HepG2 (cell line): ENCODE data around the gene WDR37. TPM values are rescaled to one million over a fixed set of nuclear protein-coding genes. Genes with fewer than 3 reads are reported as not detected.

Source experiments
- ATAC-seq: fragments of 200-7000 bp; cut with Tn5 transposase; 3 replicates; pipeline ENCODE4 v1.9.1; 2020; ENCODE audit warnings: mild to moderate bottlenecking, moderate library complexity
- BruUV-seq: library from RNA; stranded (reverse); fragments of 400-500 nt; replicated peaks from 2 replicates; lab custom pipeline; 2021; lab: Mats Ljungman, UMichigan
- CTCF ChIA-PET: fragments of 300-600 bp; formaldehyde crosslinking; extraction: SDS; loops from one replicate; lab custom pipeline; 2021; ENCODE audit warnings: low total read pairs, inconsistent platforms, low intra/inter-chr PET ratio; lab: Yijun Ruan, JAX
- POLR2A ChIA-PET: fragments of 350-600 bp; sonication (Branson Sonifier 250); formaldehyde crosslinking; loops from one replicate; lab custom pipeline; 2020; ENCODE audit warnings: antibody characterized with exemption, inconsistent platforms; lab: Yijun Ruan, JAX
- DNase-seq: peaks from one replicate; pipeline ENCODE4 v3.0.0-alpha.2; 2015; ENCODE audit warnings: low spot score
- FAIRE-seq: peaks from 3 replicates; lab custom pipeline; 2011; peaks lifted over from hg19 to GRCh38; lab: Jason Lieb, UNC
- H2AFZ ChIP-seq: one replicate; pipeline ENCODE4 v1.6.1; 2011; ENCODE audit warnings: low read length, inconsistent platforms
- H3K27ac ChIP-seq: fragments of 300-600 bp; 3 replicates; pipeline ENCODE4 v1.8.0; 2011; ENCODE audit warnings: mixed run types, mild to moderate bottlenecking, mixed read lengths, low read length, inconsistent platforms; ENCODE audit not compliant: insufficient read depth; ENCODE audit errors: extremely low read length
- H3K27me3 ChIP-seq, 2 experiments: fragments of 200-600 bp in 1 of 2; 2 replicates in 1 of 2; 3 replicates in 1 of 2; pipeline versions ENCODE4 v1.6.0 to v1.8.0; 2011; ENCODE audit warnings: low read length in 2 of 2, mild to moderate bottlenecking in 2 of 2, moderate library complexity in 2 of 2, inconsistent platforms in 1 of 2; ENCODE audit not compliant: insufficient read depth in 2 of 2, control insufficient read depth in 1 of 2
- H3K36me3 ChIP-seq, 2 experiments: fragments of 200-600 bp in 1 of 2; replicated peaks in 1 of 2; 2 replicates in 1 of 2; 3 replicates in 1 of 2; pipeline versions ENCODE4 v1.5.1 to v1.8.0; 2011; ENCODE audit warnings: low read length in 2 of 2, inconsistent platforms in 1 of 2; ENCODE audit not compliant: insufficient read depth in 2 of 2, control insufficient read depth in 1 of 2
- H3K4me1 ChIP-seq: 2 replicates; pipeline ENCODE4 v1.5.1; 2012; ENCODE audit warnings: low read length, inconsistent platforms; ENCODE audit not compliant: insufficient read depth
- H3K4me2 ChIP-seq: 2 replicates; pipeline ENCODE4 v1.6.0; 2011; ENCODE audit warnings: low read depth, low read length, inconsistent platforms
- H3K4me3 ChIP-seq, 3 experiments: fragments of 200-600 bp in 1 of 3; sonication (generic), shearing (Covaris generic) in 1 of 3; replicated peaks in 1 of 3; 2 replicates each; pipeline ENCODE4 v1.5.1; 2011 to 2016; ENCODE audit warnings: low read length in 3 of 3, inconsistent platforms in 2 of 3, low read depth in 2 of 3, mild to moderate bottlenecking in 2 of 3, control low read depth in 1 of 3, mixed read lengths in 1 of 3; ENCODE audit not compliant: insufficient read depth in 1 of 3
- H3K79me2 ChIP-seq: one replicate; pipeline ENCODE4 v1.6.1; 2011; ENCODE audit warnings: low read length, inconsistent platforms; ENCODE audit not compliant: insufficient read depth
- H3K9ac ChIP-seq: 2 replicates; pipeline ENCODE4 v1.6.0; 2011; ENCODE audit warnings: mild to moderate bottlenecking, low read depth, low read length, inconsistent platforms; ENCODE audit not compliant: insufficient read depth
- H3K9me3 ChIP-seq: 2 replicates; pipeline ENCODE4 v1.5.1; 2012; ENCODE audit warnings: mild to moderate bottlenecking, low read length
- H4K20me1 ChIP-seq: 2 replicates; pipeline ENCODE4 v1.6.0; 2011; ENCODE audit warnings: inconsistent platforms, mild to moderate bottlenecking, low read length, moderate library complexity; ENCODE audit not compliant: insufficient read depth
- FLYWCH1 ChIP-seq: sonication (generic); formaldehyde crosslinking; IDR thresholded peaks from 2 replicates; pipeline ENCODE4 v1.8.1; 2023; ENCODE audit warnings: mild to moderate bottlenecking, missing genetic modification reagents
- KLF13 ChIP-seq: sonication (generic); formaldehyde crosslinking; IDR thresholded peaks from 2 replicates; pipeline ENCODE4 v1.4.0; 2020; ENCODE audit warnings: mild to moderate bottlenecking, missing genetic modification reagents
- MAFF ChIP-seq: IDR thresholded peaks from 2 replicates; pipeline ENCODE4 v1.6.1; 2011; ENCODE audit warnings: low read depth, low read length, improper control_type of control experiment
- MAFK ChIP-seq, 2 experiments: IDR thresholded peaks in 1 of 2; conservative IDR thresholded peaks in 1 of 2; 2 replicates each; pipeline ENCODE4 v1.6.1; 2011; ENCODE audit warnings: improper control_type of control experiment in 2 of 2, low read length in 2 of 2
- SMYD3 ChIP-seq: sonication (generic); formaldehyde crosslinking; IDR thresholded peaks from 2 replicates; pipeline ENCODE4 v1.8.1; 2023; ENCODE audit warnings: mild to moderate bottlenecking, missing genetic modification reagents
- SOX13 ChIP-seq, 3 experiments: fragments of 450-650 bp in 1 of 3; sonication (generic) in 1 of 3; formaldehyde crosslinking in 1 of 3; IDR thresholded peaks in 2 of 3; conservative IDR thresholded peaks in 1 of 3; 2 replicates each; pipeline versions ENCODE4 v1.5.0 to v1.6.1; 2016 to 2020; ENCODE audit warnings: antibody characterized with exemption in 1 of 3, mild to moderate bottlenecking in 1 of 3, missing compliant biosample characterization in 1 of 3, missing genetic modification reagents in 1 of 3, moderate library complexity in 1 of 3
- WGBS: methylation state at CpG from one replicate; pipeline ENCODE4 v1.1.6; 2017; ENCODE audit warnings: low lambda C conversion rate; 5-methylcytosine and 5-hydroxymethylcytosine counted together
- in situ Hi-C: cut with HindIII; loops from 2 replicates; pipeline ENCODE4 v1.10.0; 2017; ENCODE audit warnings: low pct_unique_long_range_greater_than_20kb; ENCODE audit not compliant: extremely low pct_ligation_motif_present
- intact Hi-C: fragments of 100-400 bp; cut with micrococcal nuclease; formaldehyde crosslinking; loops from one replicate; pipeline ENCODE4 v1.10.0; 2022; ENCODE audit not compliant: unreplicated experiment
- polyA plus RNA-seq, 8 experiments: library from polyadenylated mRNA; depleted of rRNA in 3 of 8; stranded (reverse) in 7 of 8; unstranded in 1 of 8; fragments of >200 nt; fragmentation: Illumina TruSeq in 4 of 8; extraction: Trizol in 4 of 8; gene quantifications; 2 replicates each; pipeline versions ENCODE4 v1.2.1 to v1.2.3, GENCODE V29; 2011 to 2016; ENCODE audit warnings: low read depth in 4 of 8, missing spikeins in 1 of 8, mixed read lengths in 1 of 8; ENCODE audit not compliant: insufficient read depth in 1 of 8
- total RNA-seq, 5 experiments: library from RNA; depleted of rRNA; stranded (reverse); fragments of >200 nt; fragmentation: Illumina TruSeq; extraction: Trizol; gene quantifications; 2 replicates each; pipeline ENCODE4 v1.2.3, GENCODE V29; 2016; ENCODE audit warnings: low read depth in 1 of 5
- TF ChIP-seq, protein P1 (sequence below): sonication (generic); formaldehyde crosslinking; IDR thresholded peaks from 2 replicates; pipeline ENCODE4 v1.4.0; 2020; ENCODE audit warnings: mild to moderate bottlenecking, missing genetic modification reagents
- TF ChIP-seq, protein P2 (sequence below): sonication (generic); formaldehyde crosslinking; IDR thresholded peaks from 2 replicates; pipeline ENCODE4 v1.5.0; 2020; ENCODE audit warnings: mild to moderate bottlenecking, missing genetic modification reagents, moderate library complexity

The WDR37 gene
- total and polyA plus RNA-seq, 2 of the 13 experiments (the other 11 are each of a cell fraction or from before 2014, with no cell fraction given) = 5.9 to 7.5 TPM

DNA sequence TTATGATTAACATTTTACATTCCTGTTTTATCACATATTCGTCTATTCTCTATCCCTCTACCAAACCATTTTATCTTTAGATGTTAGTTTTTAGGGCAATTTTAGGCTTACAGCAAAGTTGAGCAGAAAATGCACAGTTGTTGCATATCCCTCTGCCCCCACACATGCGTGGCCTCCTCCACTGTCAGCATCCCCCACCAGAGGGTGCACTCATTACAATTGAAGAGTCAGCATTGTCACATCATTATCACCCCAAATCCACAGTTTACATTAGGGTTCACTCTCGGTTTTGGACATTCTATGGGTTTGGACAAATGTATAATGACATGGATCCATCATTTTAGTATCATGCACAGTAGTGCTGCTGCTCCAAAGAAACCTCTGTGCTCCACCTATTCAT, 86.4 kb downstream of the WDR37 start:
- no peak for FAIRE-seq
- POLR2A ChIA-PET = no interaction called here
- peaks cover 0 to 11% of the 10 kb centered on the region in 2 experiments; a peak in 3 of 5 replicates for H3K27me3 ChIP-seq
- no peaks in the 10 kb centered on the region for H4K20me1 ChIP-seq
- no peak overlapping the region for H3K4me2 ChIP-seq
- TF ChIP-seq FLYWCH1 (CRISPR knock-in tag) (no peak), MAFF (0 out of 2 replicates have a peak, but pooled peaks have one; percentile 12), KLF13 (CRISPR knock-in tag) (no peak), SMYD3 (CRISPR knock-in tag) (no peak), SOX13 (IDR thresholded peaks at IDR 0.05) (no peak), SOX13 (CRISPR knock-in tag; conservative IDR thresholded peaks at IDR 0.05 in 1 of 2, IDR thresholded peaks at IDR 0.05 in 1 of 2) (no peak), MAFK (conservative IDR thresholded peaks at IDR 0.05 in 1 of 2, IDR thresholded peaks at IDR 0.05 in 1 of 2; ENCODE audit: low read length in 2 of 2) (peak; percentile 5 to 26; a peak in 1 of 4 replicates)
- TF ChIP-seq, protein P1, sequence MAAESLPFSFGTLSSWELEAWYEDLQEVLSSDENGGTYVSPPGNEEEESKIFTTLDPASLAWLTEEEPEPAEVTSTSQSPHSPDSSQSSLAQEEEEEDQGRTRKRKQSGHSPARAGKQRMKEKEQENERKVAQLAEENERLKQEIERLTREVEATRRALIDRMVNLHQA (CRISPR knock-in tag) = no peak
- TF ChIP-seq, protein P2, sequence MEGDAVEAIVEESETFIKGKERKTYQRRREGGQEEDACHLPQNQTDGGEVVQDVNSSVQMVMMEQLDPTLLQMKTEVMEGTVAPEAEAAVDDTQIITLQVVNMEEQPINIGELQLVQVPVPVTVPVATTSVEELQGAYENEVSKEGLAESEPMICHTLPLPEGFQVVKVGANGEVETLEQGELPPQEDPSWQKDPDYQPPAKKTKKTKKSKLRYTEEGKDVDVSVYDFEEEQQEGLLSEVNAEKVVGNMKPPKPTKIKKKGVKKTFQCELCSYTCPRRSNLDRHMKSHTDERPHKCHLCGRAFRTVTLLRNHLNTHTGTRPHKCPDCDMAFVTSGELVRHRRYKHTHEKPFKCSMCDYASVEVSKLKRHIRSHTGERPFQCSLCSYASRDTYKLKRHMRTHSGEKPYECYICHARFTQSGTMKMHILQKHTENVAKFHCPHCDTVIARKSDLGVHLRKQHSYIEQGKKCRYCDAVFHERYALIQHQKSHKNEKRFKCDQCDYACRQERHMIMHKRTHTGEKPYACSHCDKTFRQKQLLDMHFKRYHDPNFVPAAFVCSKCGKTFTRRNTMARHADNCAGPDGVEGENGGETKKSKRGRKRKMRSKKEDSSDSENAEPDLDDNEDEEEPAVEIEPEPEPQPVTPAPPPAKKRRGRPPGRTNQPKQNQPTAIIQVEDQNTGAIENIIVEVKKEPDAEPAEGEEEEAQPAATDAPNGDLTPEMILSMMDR (CRISPR knock-in tag) = peak; percentile 32; the same call in 1 of the 2 replicates
- TF ChIP-seq, all 625 proteins: peak for 3
- CTCF ChIA-PET = no interaction called here
- Histone ChIP-seq H3K9ac (no peak overlapping the region), H3K9me3 (peaks cover 18% of the 10 kb centered on the region), H3K27ac (no peak overlapping the region), H3K79me2 (no peaks in the 10 kb centered on the region), H2AFZ (no peak overlapping the region), H3K4me3 (no peak overlapping the region), H3K4me1 (no peaks in the 10 kb centered on the region), H3K36me3 (no peaks in the 10 kb centered on the region)
- BruUV-seq = no TSS peak
- in situ Hi-C loops = no loop called here
- WGBS = 1% methylated on average over 3 of the region's 3 CpGs
- ATAC-seq (peak; percentile 63; the same call in 2 of the 3 replicates), DNase-seq (no peak)
- intact Hi-C loops = no loop called here
